OCI-LY1 (cell line): ENCODE results near the gene SPATA12.

Experiments
- H2AFZ ChIP-seq: fragments of 200-600 bp; sonication (generic), shearing (Covaris generic); 2 replicates; pipeline ENCODE4 v1.6.0; 2014; ENCODE audit warnings: antibody characterized with exemption, mild to moderate bottlenecking, low read length
- H3F3A ChIP-seq: fragments of 200-600 bp; sonication (generic), shearing (Covaris generic); 2 replicates; pipeline ENCODE4 v1.6.0; 2014; ENCODE audit warnings: mild to moderate bottlenecking, antibody characterized with exemption, low read length, moderate library complexity; ENCODE audit not compliant: insufficient read depth
- H3K27ac ChIP-seq: fragments of 200-600 bp; sonication (generic); 2 replicates; pipeline ENCODE4 v1.5.1; 2014; ENCODE audit warnings: low read length, mixed run types, mild to moderate bottlenecking, low read depth; ENCODE audit not compliant: poor library complexity, severe bottlenecking
- H3K27me3 ChIP-seq: fragments of 200-600 bp; sonication (generic); 2 replicates; pipeline ENCODE4 v1.6.0; 2014; ENCODE audit warnings: antibody characterized with exemption, mild to moderate bottlenecking, low read length, moderate library complexity; ENCODE audit not compliant: insufficient read depth
- H3K36me3 ChIP-seq: fragments of 200-600 bp; sonication (generic); 2 replicates; pipeline ENCODE4 v1.6.1; 2014; ENCODE audit warnings: mild to moderate bottlenecking, antibody characterized with exemption, low read length, moderate library complexity, mixed read lengths; ENCODE audit not compliant: insufficient read depth
- H3K4me1 ChIP-seq: fragments of 200-600 bp; sonication (generic); 2 replicates; pipeline ENCODE4 v1.5.1; 2014; ENCODE audit warnings: mild to moderate bottlenecking, low read length, moderate library complexity; ENCODE audit not compliant: insufficient read depth, severe bottlenecking
- H3K4me2 ChIP-seq: fragments of 200-600 bp; sonication (generic), shearing (Covaris generic); 2 replicates; pipeline ENCODE4 v1.6.1; 2014; ENCODE audit warnings: low read length
- H3K4me3 ChIP-seq: fragments of 200-600 bp; sonication (generic); 2 replicates; pipeline ENCODE4 v1.5.1; 2014; ENCODE audit warnings: low read length, low read depth, mild to moderate bottlenecking, mixed read lengths; ENCODE audit not compliant: poor library complexity, severe bottlenecking
- H3K79me2 ChIP-seq: fragments of 200-600 bp; shearing (Covaris generic); 2 replicates; pipeline ENCODE4 v1.6.1; 2016; ENCODE audit warnings: mixed run types, low read length, mixed read lengths; ENCODE audit not compliant: insufficient read depth
- H3K9ac ChIP-seq: fragments of 200-600 bp; sonication (generic), shearing (Covaris generic); 2 replicates; pipeline ENCODE4 v1.6.1; 2014; ENCODE audit warnings: mild to moderate bottlenecking, low read length, mixed read lengths
- H3K9me2 ChIP-seq: fragments of 200-600 bp; sonication (generic), shearing (Covaris generic); 2 replicates; pipeline ENCODE4 v1.6.1; 2014; ENCODE audit warnings: low read depth, mild to moderate bottlenecking, low read length, mixed read lengths
- H3K9me3 ChIP-seq: fragments of 200-600 bp; shearing (Covaris generic); 2 replicates; pipeline ENCODE4 v1.6.1; 2014; ENCODE audit warnings: low read length, mixed read lengths
- H4K20me1 ChIP-seq: fragments of 200-600 bp; sonication (generic), shearing (Covaris generic); 2 replicates; pipeline ENCODE4 v1.6.0; 2016; ENCODE audit warnings: mild to moderate bottlenecking, low read length; ENCODE audit not compliant: insufficient read depth
- CTCF ChIP-seq: fragments of 200-600 bp; sonication (generic), shearing (Covaris generic); IDR thresholded peaks from 2 replicates; pipeline ENCODE4 v1.5.1; 2017; ENCODE audit warnings: mild to moderate bottlenecking, antibody characterized with exemption, low read length, moderate library complexity, mixed read lengths
- EZH2 ChIP-seq: fragments of 200-600 bp; sonication (generic), shearing (Covaris generic); IDR thresholded peaks from 2 replicates; pipeline ENCODE4 v1.8.0; 2017; ENCODE audit warnings: borderline replicate concordance, mixed run types, mild to moderate bottlenecking, antibody characterized with exemption, low read length, moderate library complexity, mixed read lengths

SPATA12 gene

GRCh38 chr3:57030721-57031120 lies 29.7 kb upstream of the SPATA12 start:
- Histone ChIP-seq H3K9ac (no peak overlapping the region), H3K4me1 (peaks cover 46% of the 10 kb centered on the region), H3F3A (no peaks in the 10 kb centered on the region), H2AFZ (no peak overlapping the region), H3K4me2 (no peak overlapping the region), H4K20me1 (no peaks in the 10 kb centered on the region), H3K27ac (peak overlapping the region; percentile 79), H3K4me3 (no peak overlapping the region), H3K27me3 (no peaks in the 10 kb centered on the region), H3K9me2 (no peaks in the 10 kb centered on the region), H3K79me2 (no peaks in the 10 kb centered on the region), H3K9me3 (no peaks in the 10 kb centered on the region), H3K36me3 (no peaks in the 10 kb centered on the region; the same call in 1 of the 2 replicates)
- TF ChIP-seq CTCF (no peak), EZH2 (no peak)

- H3K4me3 ChIP-seq: no peak overlapping the region
- H3K4me1 ChIP-seq: peaks cover 54% of the 10 kb centered on the region
- H3F3A ChIP-seq: no peaks in the 10 kb centered on the region
- no peaks in the 10 kb centered on the region for H4K20me1 ChIP-seq
- H2AFZ ChIP-seq: no peak overlapping the region
- H3K9ac ChIP-seq: no peak overlapping the region; the same call in 1 of the 2 replicates
- H3K27me3 ChIP-seq: no peaks in the 10 kb centered on the region
- H3K9me3 ChIP-seq: no peaks in the 10 kb centered on the region
- H3K4me2 ChIP-seq: peak overlapping the region; percentile 1; the same call in 1 of the 2 replicates
- TF ChIP-seq CTCF: no peak
- TF ChIP-seq EZH2: no peak
- peak overlapping the region; percentile 79 for H3K27ac ChIP-seq
- no peaks in the 10 kb centered on the region for H3K79me2 ChIP-seq
- no peaks in the 10 kb centered on the region for H3K36me3 ChIP-seq
- no peaks in the 10 kb centered on the region for H3K9me2 ChIP-seq
Observed at GRCh38 chr3:57031631-57032541, 28.6 kb upstream of the SPATA12 start.

- H3K4me2 ChIP-seq: no peak overlapping the region
- H3K79me2 ChIP-seq: no peaks in the 10 kb centered on the region
- H4K20me1 ChIP-seq: no peaks in the 10 kb centered on the region
- no peak overlapping the region for H2AFZ ChIP-seq
- H3K27ac ChIP-seq: no peak overlapping the region
- no peaks in the 10 kb centered on the region for H3K27me3 ChIP-seq
- TF ChIP-seq EZH2 (no peak), CTCF (no peak)
- H3K9me2 ChIP-seq: no peaks in the 10 kb centered on the region
- H3F3A ChIP-seq: no peaks in the 10 kb centered on the region
- H3K9me3 ChIP-seq: no peaks in the 10 kb centered on the region
- no peak overlapping the region for H3K4me3 ChIP-seq
- no peak overlapping the region for H3K9ac ChIP-seq
- H3K36me3 ChIP-seq: no peaks in the 10 kb centered on the region
- H3K4me1 ChIP-seq: peaks cover 31% of the 10 kb centered on the region
Observed at GRCh38 chr3:57036952-57037351, 23.5 kb upstream of the SPATA12 start.
